CD14-positive monocyte (primary cell): ENCODE results near the gene NGFR. TPM values are rescaled to one million over a fixed set of nuclear protein-coding genes. Genes with fewer than 3 reads are reported as not detected.
A peak's percentile ranks its signal among the peaks of the same experiment; 100 is the strongest.

ENCODE experiments used
- DNase-seq, 3 donors: peaks; one replicate each; pipeline ENCODE4 v3.0.0-alpha.2; 2011 to 2022
- H2AFZ ChIP-seq: 2 replicates; pipeline ENCODE4 v1.6.0; 2012; ENCODE audit warnings: mild to moderate bottlenecking, low read depth, low read length, inconsistent platforms; ENCODE audit not compliant: insufficient read depth, poor library complexity, severe bottlenecking
- H3K27ac ChIP-seq, 2 donors: 1 replicate in 1 of 2; 2 replicates in 1 of 2; pipeline ENCODE4 v1.5.1; 2012 to 2013; ENCODE audit warnings: low read length in 2 of 2, control low read depth in 1 of 2, inconsistent platforms in 1 of 2, low read depth in 1 of 2, mild to moderate bottlenecking in 1 of 2
- H3K27me3 ChIP-seq, 2 donors: one replicate each; pipeline versions ENCODE4 v1.6.0 to v1.6.1; 2011 to 2013; ENCODE audit warnings: low read length in 2 of 2; ENCODE audit not compliant: control insufficient read depth in 2 of 2, insufficient read depth in 2 of 2
- H3K36me3 ChIP-seq, 2 donors: replicated peaks in 1 of 2; 1 replicate in 1 of 2; 2 replicates in 1 of 2; pipeline versions ENCODE4 v1.5.1 to v1.6.1; 2012 to 2013; ENCODE audit warnings: low read length in 2 of 2, control low read depth in 1 of 2, inconsistent platforms in 1 of 2, mild to moderate bottlenecking in 1 of 2; ENCODE audit not compliant: insufficient read depth in 2 of 2, control insufficient read depth in 1 of 2
- H3K4me1 ChIP-seq, 2 donors: 1 replicate in 1 of 2; 2 replicates in 1 of 2; pipeline versions ENCODE4 v1.5.1 to v1.6.1; 2012 to 2013; ENCODE audit warnings: low read length in 2 of 2, control low read depth in 1 of 2, inconsistent platforms in 1 of 2, mild to moderate bottlenecking in 1 of 2, moderate library complexity in 1 of 2; ENCODE audit not compliant: insufficient read depth in 2 of 2, control insufficient read depth in 1 of 2
- H3K4me2 ChIP-seq: replicated peaks from 2 replicates; pipeline ENCODE3; 2012; ENCODE audit warnings: low read length, moderate library complexity, mild to moderate bottlenecking; ENCODE audit not compliant: poor library complexity, severe bottlenecking; ENCODE audit errors: extremely low read depth
- H3K4me3 ChIP-seq, 3 experiments: fragments of 200-600 bp in 1 of 3; sonication (generic) in 1 of 3; replicated peaks in 1 of 3; 1 replicate in 2 of 3; 2 replicates in 1 of 3; pipeline ENCODE4 v1.5.1; 2011 to 2013; ENCODE audit warnings: low read length in 3 of 3, mild to moderate bottlenecking in 3 of 3, control low read depth in 2 of 3, low read depth in 2 of 3, inconsistent platforms in 1 of 3, moderate library complexity in 1 of 3
- H3K79me2 ChIP-seq: 2 replicates; pipeline ENCODE4 v1.6.0; 2012; ENCODE audit warnings: mild to moderate bottlenecking, control low read depth, inconsistent platforms, low read length, moderate library complexity; ENCODE audit not compliant: insufficient read depth
- H3K9ac ChIP-seq: 2 replicates; pipeline ENCODE4 v1.6.0; 2017; ENCODE audit warnings: low read length, mild to moderate bottlenecking; ENCODE audit not compliant: insufficient read depth, poor library complexity, severe bottlenecking
- H3K9me3 ChIP-seq, 2 donors: replicated peaks in 1 of 2; 1 replicate in 1 of 2; 2 replicates in 1 of 2; pipeline versions ENCODE4 v1.5.1 to v1.6.1; 2012 to 2013; ENCODE audit warnings: low read length in 2 of 2, control low read depth in 1 of 2; ENCODE audit not compliant: control insufficient read depth in 1 of 2, insufficient read depth in 1 of 2
- H4K20me1 ChIP-seq: 2 replicates; pipeline ENCODE4 v1.6.0; 2012; ENCODE audit warnings: mild to moderate bottlenecking, low read length, control low read depth, moderate library complexity; ENCODE audit not compliant: insufficient read depth
- H3K27ac Mint-ChIP-seq, 7 donors: one replicate each; pipeline ENCODE4 v1.8.0; 2020; ENCODE audit warnings: mild to moderate bottlenecking in 7 of 7, mixed read lengths in 7 of 7, moderate library complexity in 6 of 7, inconsistent platforms in 2 of 7
- H3K27me3 Mint-ChIP-seq, 3 donors: one replicate each; pipeline ENCODE4 v1.8.0; 2021 to 2022; ENCODE audit warnings: low read depth in 3 of 3, mild to moderate bottlenecking in 3 of 3, mixed read lengths in 3 of 3, moderate library complexity in 3 of 3, inconsistent platforms in 1 of 3
- H3K36me3 Mint-ChIP-seq, 2 donors: one replicate each; pipeline ENCODE4 v1.8.0; 2020; ENCODE audit warnings: mixed read lengths in 2 of 2, inconsistent platforms in 1 of 2, mild to moderate bottlenecking in 1 of 2
- H3K4me1 Mint-ChIP-seq: one replicate; pipeline ENCODE4 v1.8.0; 2020; ENCODE audit warnings: mild to moderate bottlenecking, mixed read lengths
- H3K4me3 Mint-ChIP-seq, 2 donors: one replicate each; pipeline ENCODE4 v1.8.0; 2020; ENCODE audit warnings: mild to moderate bottlenecking in 2 of 2, mixed read lengths in 2 of 2, moderate library complexity in 1 of 2
- H3K9me3 Mint-ChIP-seq, 7 donors: one replicate each; pipeline ENCODE4 v1.8.0; 2020 to 2022; ENCODE audit warnings: mixed read lengths in 7 of 7, mild to moderate bottlenecking in 6 of 7, moderate library complexity in 6 of 7, inconsistent platforms in 2 of 7
- CTCF ChIP-seq: fragments of 200-600 bp; IDR thresholded peaks from one replicate; pipeline ENCODE4 v1.8.0; 2022; ENCODE audit warnings: antibody characterized with exemption, mild to moderate bottlenecking
- WGBS: methylation state at CpG from one replicate; pipeline ENCODE4 v1.1.5; 2013; ENCODE audit warnings: missing lambda C conversion rate; ENCODE audit not compliant: insufficient coverage; 5-methylcytosine and 5-hydroxymethylcytosine counted together
- intact Hi-C, 2 donors: fragments of 100-400 bp; cut with micrococcal nuclease; formaldehyde crosslinking; loops; one replicate each; pipeline versions ENCODE4 v1.15.0 to v1.15.1; 2023
- polyA plus RNA-seq, 3 donors: library from polyadenylated mRNA; depleted of rRNA in 1 of 3; unstranded in 2 of 3; stranded (reverse) in 1 of 3; fragments of 300-500 nt in 2 of 3; fragments of >200 nt in 1 of 3; fragmentation: Illumina TruSeq in 2 of 3; gene quantifications; 1 replicate in 2 of 3; 2 replicates in 1 of 3; pipeline ENCODE4 v1.2.3, GENCODE V29; 2012 to 2021

NGFR gene
- polyA plus RNA-seq, 3 donors = 0.05 to 0.19 TPM; not detected in 1

DNA sequence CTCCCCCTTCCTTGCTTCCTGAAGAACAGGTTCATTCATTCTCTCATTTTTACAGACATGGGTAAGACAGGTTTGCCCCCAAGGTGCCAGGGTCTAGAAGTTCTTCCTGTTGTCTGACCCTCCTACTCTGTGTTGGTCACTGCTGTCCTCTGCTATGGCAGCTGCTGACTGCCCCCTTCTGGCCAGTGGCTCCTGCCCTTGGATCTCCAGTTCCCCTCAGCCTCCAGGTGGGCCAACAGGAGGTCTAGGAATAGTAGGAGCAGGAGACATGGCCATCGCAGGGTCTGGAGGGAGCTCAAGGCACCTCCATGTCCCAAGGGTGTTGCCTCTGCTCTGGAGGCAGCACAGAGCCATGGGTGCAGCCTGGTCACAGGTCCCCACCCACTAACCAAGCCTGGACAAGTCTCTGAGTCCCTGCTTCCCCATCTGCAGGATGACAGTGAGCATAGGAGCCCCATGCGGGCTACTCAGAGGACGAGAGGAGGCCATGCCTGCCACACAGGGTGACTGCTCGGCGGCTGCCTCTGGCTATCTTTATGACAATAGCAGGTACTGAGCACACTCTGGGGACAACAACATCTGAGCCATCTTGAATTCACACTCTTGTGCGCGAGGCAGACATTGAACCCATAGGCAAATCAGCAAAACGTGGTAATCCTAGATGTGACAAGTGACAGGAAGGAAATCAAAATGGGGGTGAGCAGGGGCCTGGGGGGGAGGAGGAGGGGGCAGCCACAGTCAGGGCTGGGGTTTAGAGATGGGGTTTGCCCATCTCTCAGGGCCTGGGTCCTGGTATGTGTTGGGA, 53.6 kb downstream of the NGFR start:
- Mint-ChIP-seq H3K36me3 (no peaks in the 10 kb centered on the region), H3K27ac (no peak overlapping the region), H3K9me3 (peaks cover 5 to 9% (median 6%) of the 10 kb centered on the region in 7 donors), H3K27me3 (peaks cover 5 to 10% (median 8%) of the 10 kb centered on the region in 3 donors), H3K4me3 (no peak overlapping the region), H3K4me1 (peaks cover 2% of the 10 kb centered on the region)
- peak in 1 of 3 donors; percentile 22 for DNase-seq
- H3K4me2 ChIP-seq = no peak overlapping the region
- 69% methylated on average over 8 of the region's 8 CpGs for WGBS
- H3K36me3 ChIP-seq = no peaks in the 10 kb centered on the region
- H3K4me3 ChIP-seq = no peak overlapping the region
- H2AFZ ChIP-seq = no peak overlapping the region
- H3K27me3 ChIP-seq = no peaks in the 10 kb centered on the region
- H4K20me1 ChIP-seq = no peaks in the 10 kb centered on the region
- TF ChIP-seq CTCF = peak; percentile 29
- peaks cover 0 to 10% of the 10 kb centered on the region in 2 donors for H3K9me3 ChIP-seq
- H3K27ac ChIP-seq = no peak overlapping the region
- no peak overlapping the region for H3K9ac ChIP-seq
- intact Hi-C loops = loop anchor here in 1 of 2 donors (10.0 kb wide), 1 partner anchor 114 kb away; no protein-coding TSS in a partner anchor
- no peaks in the 10 kb centered on the region for H3K79me2 ChIP-seq
- H3K4me1 ChIP-seq = peaks cover 0 to 1% of the 10 kb centered on the region in 2 donors

DNA sequence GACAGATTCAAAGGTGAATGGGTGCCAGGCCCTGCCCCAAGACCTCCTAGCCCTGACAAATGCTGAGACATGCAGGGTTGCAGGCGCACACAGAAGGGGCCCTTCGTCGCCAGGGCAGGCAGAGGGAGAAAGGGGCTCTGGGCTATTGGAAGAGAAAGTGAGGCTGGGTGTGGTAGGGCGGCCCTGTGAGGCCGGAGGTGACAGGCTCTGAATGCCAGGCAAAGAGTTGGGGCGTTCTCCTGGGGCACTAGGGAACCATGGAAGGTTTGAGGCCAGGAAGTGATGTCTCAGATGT, 54.2 kb downstream of the NGFR start:
- 90% methylated on average over 6 of the region's 6 CpGs for WGBS
- no peaks in the 10 kb centered on the region for H3K27me3 ChIP-seq
- Mint-ChIP-seq H3K4me3 (no peak overlapping the region), H3K27ac (no peak overlapping the region), H3K27me3 (peaks cover 5 to 9% (median 8%) of the 10 kb centered on the region in 3 donors), H3K4me1 (peaks cover 6% of the 10 kb centered on the region), H3K9me3 (peaks cover 0 to 3% (median under 1%) of the 10 kb centered on the region in 7 donors), H3K36me3 (no peaks in the 10 kb centered on the region)
- no peak overlapping the region for H3K4me3 ChIP-seq
- H3K9me3 ChIP-seq = peaks cover 0 to 5% of the 10 kb centered on the region in 2 donors
- no peak for TF ChIP-seq CTCF
- H3K27ac ChIP-seq = no peak overlapping the region
- no peak overlapping the region for H3K9ac ChIP-seq
- DNase-seq = no peak
- H3K4me2 ChIP-seq = no peak overlapping the region
- intact Hi-C loops = loop anchor here in 1 of 2 donors (10.0 kb wide), 1 partner anchor 114 kb away; no protein-coding TSS in a partner anchor
- H3K4me1 ChIP-seq = peaks cover 0 to 5% of the 10 kb centered on the region in 2 donors
- no peak overlapping the region for H2AFZ ChIP-seq
- no peaks in the 10 kb centered on the region for H3K36me3 ChIP-seq
- no peaks in the 10 kb centered on the region for H3K79me2 ChIP-seq
- no peaks in the 10 kb centered on the region for H4K20me1 ChIP-seq
